T-helper 1 cell treated with Interleukin-12 subunit alpha and Interleukin-12 subunit beta and Interleukin-4 antibody, amounts not matched to agents 30 μg/mL and 1 μg/mL, for 36 hours (primary cell): ENCODE measurements around the gene P3R3URF.

Experiments
- H3K27ac Mint-ChIP-seq: one replicate; pipeline ENCODE4 v1.8.0; 2021; ENCODE audit warnings: mild to moderate bottlenecking, mixed read lengths
- H3K27me3 Mint-ChIP-seq: one replicate; pipeline ENCODE4 v1.8.0; 2021; ENCODE audit warnings: low read depth, mixed read lengths
- H3K36me3 Mint-ChIP-seq: one replicate; pipeline ENCODE4 v1.8.0; 2021; ENCODE audit warnings: low read depth, mixed read lengths
- H3K4me1 Mint-ChIP-seq: one replicate; pipeline ENCODE4 v1.8.0; 2021; ENCODE audit warnings: low read depth, mixed read lengths
- H3K4me3 Mint-ChIP-seq: one replicate; pipeline ENCODE4 v1.8.0; 2021; ENCODE audit warnings: mild to moderate bottlenecking, moderate library complexity, mixed read lengths
- H3K9me3 Mint-ChIP-seq: one replicate; pipeline ENCODE4 v1.8.0; 2021; ENCODE audit warnings: mixed read lengths

Gene P3R3URF

GRCh38 chr1:46203738-46204405 lies 27.6 kb upstream of the P3R3URF start:
- Mint-ChIP-seq H3K27me3 (no peaks in the 10 kb centered on the region), H3K27ac (no peak overlapping the region), H3K4me3 (no peak overlapping the region), H3K4me1 (peaks cover 8% of the 10 kb centered on the region), H3K36me3 (no peaks in the 10 kb centered on the region), H3K9me3 (no peaks in the 10 kb centered on the region)

DNA sequence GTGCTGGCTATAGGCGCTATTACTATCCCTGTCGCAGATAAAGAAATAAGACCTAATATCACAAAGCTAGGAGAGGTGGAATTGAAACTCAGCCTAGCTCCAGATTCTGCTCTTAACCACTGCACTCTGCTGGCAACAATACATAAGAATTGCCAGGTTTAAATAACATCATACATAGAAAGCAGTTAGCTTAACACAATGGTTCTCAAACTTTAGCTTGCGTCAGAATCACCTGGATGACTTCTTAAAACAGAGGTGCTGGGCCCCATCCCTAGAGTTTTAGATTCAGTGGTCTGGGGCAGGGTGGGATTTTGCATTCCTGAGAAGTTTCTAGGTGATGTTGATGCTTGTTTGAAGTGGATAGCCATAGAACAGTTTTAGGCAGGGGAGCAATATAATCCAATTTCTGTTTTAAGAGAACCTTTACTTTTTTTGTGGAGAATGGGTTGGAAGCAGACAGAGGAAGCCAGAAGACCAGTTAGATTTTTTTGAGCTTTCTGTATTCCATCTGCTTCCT lies 23.0 kb upstream of the P3R3URF start:
- peak overlapping the region; percentile 83 for H3K4me3 Mint-ChIP-seq
- no peaks in the 10 kb centered on the region for H3K9me3 Mint-ChIP-seq
- H3K4me1 Mint-ChIP-seq: peaks cover 15% of the 10 kb centered on the region
- H3K27ac Mint-ChIP-seq: no peak overlapping the region
- peaks cover 11% of the 10 kb centered on the region for H3K36me3 Mint-ChIP-seq
- no peaks in the 10 kb centered on the region for H3K27me3 Mint-ChIP-seq

DNA sequence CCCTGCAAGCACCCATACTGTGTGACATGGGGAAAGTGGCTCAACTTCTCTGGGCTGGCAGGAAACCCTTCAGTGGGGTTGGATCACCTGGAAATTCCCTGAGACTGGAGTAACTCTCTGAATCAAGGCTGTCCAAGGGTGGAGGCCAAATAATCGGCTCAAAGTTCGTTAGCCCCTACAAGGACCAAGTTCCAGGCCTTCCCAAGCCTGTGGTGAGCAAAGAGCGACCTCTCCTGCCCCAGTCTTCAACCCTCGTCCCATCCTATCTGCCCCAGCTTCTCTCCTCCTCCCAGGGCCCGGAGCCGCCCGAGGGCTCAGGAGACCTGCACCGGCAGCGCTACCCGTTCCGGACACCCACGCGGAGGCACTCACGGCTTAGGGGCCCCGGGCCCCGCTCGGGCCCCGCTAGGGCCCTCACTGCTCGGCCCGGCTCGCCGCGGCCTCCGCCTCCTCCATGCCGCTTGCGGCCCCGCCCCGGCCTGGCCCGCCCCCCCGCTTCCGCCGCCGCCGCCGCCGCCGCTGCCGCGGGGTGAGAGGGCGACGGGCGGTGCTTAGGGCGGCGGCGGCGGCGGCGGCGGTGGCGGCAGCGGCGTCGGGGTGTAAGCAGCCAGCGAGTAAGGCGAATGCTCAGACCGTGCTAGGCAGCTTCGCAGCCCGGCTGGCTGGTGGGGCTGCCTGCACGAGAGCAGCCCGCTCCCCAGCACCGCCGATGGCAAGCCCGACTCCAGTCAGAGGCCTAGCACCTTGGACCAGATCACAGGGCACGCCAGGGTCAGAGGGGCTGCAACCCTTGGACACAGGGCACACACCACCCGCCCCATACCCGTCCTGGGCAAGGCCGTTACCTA lies 21.9 kb upstream of the P3R3URF start, which contains the start of gene POMGNT1:
Gene POMGNT1 (minus strand): TSS at position 471 of the 848 bp plus-strand sequence. CDS start 613 bp downstream, outside the sequence.
- H3K27ac Mint-ChIP-seq: peak within 1 kb of the TSS; percentile 67
- H3K36me3 Mint-ChIP-seq: peaks cover 11% of the 10 kb centered on the region
- H3K4me1 Mint-ChIP-seq: peaks cover 15% of the 10 kb centered on the region
- no peaks in the 10 kb centered on the region for H3K9me3 Mint-ChIP-seq
- peak within 1 kb of the TSS; percentile 83 for H3K4me3 Mint-ChIP-seq
- H3K27me3 Mint-ChIP-seq: no peaks in the 10 kb centered on the region

- H3K4me3 Mint-ChIP-seq: peak overlapping the region; percentile 80
- peaks cover 12% of the 10 kb centered on the region for H3K4me1 Mint-ChIP-seq
- H3K36me3 Mint-ChIP-seq: peaks cover 16% of the 10 kb centered on the region
- H3K27ac Mint-ChIP-seq: peak overlapping the region; percentile 67
- H3K27me3 Mint-ChIP-seq: no peaks in the 10 kb centered on the region
- H3K9me3 Mint-ChIP-seq: no peaks in the 10 kb centered on the region
Measured at GRCh38 chr1:46197560-46197963, 21.3 kb upstream of the P3R3URF start.

DNA sequence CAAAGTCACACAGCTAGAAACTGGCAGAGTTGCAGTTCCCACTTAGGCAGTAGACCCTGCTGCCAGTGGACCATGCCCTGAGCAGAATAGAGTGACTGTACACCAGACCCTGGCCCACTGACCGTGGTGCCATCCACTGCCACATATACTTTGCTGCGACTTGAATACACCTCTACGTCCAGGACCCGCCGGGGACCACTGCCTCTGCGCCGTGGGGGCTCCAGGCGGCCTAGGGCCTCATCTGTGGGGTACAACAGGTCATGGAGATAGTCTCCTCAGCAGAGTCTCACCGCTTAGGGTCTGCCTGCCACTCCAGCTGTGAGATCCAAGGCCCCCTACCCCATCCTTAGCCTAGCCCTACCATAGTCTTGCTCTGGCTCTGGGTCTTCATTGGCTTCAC lies 20.3 kb upstream of the P3R3URF start:
- Mint-ChIP-seq H3K4me1 (peaks cover 11% of the 10 kb centered on the region), H3K36me3 (peaks cover 16% of the 10 kb centered on the region), H3K4me3 (no peak overlapping the region), H3K27ac (no peak overlapping the region), H3K9me3 (no peaks in the 10 kb centered on the region), H3K27me3 (no peaks in the 10 kb centered on the region)

DNA sequence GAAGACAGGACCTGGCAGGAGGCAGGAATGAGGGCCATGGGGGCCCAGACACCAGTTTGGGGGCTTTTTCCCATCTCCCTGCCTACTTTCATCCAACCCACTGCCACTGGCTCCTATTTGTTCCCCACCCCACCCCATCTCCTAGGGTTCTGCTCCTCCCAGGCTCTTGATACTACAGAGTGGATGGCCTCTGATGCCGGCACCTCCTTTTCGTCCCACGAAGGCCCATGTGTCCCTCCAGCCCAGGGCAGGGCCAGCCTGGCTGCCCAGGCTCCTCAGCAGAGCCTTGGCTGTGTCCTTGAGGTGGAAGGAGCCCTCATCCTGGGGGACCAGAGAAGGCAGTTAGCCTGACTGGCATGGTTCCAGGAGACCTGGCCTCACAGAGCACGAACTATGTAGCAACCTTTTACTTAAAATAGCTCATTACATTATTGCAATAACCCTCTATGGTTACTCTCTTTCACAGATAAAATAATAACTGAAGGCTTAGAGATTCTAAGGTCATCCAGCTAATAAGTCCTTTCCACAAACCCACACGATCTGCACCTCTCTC lies 18.4 kb upstream of the P3R3URF start:
- H3K36me3 Mint-ChIP-seq: peaks cover 16% of the 10 kb centered on the region
- no peaks in the 10 kb centered on the region for H3K27me3 Mint-ChIP-seq
- peaks cover 11% of the 10 kb centered on the region for H3K4me1 Mint-ChIP-seq
- H3K27ac Mint-ChIP-seq: no peak overlapping the region
- no peaks in the 10 kb centered on the region for H3K9me3 Mint-ChIP-seq
- no peak overlapping the region for H3K4me3 Mint-ChIP-seq

- Mint-ChIP-seq H3K9me3 (no peaks in the 10 kb centered on the region), H3K27me3 (no peaks in the 10 kb centered on the region), H3K36me3 (peaks cover 20% of the 10 kb centered on the region), H3K4me3 (no peak overlapping the region), H3K27ac (no peak overlapping the region), H3K4me1 (peaks cover 7% of the 10 kb centered on the region)
Measured at GRCh38 chr1:46193984-46194570, 17.8 kb upstream of the P3R3URF start.

- Mint-ChIP-seq H3K27ac (no peak overlapping the region), H3K9me3 (no peaks in the 10 kb centered on the region), H3K27me3 (no peaks in the 10 kb centered on the region), H3K4me1 (peaks cover 4% of the 10 kb centered on the region), H3K4me3 (no peak overlapping the region), H3K36me3 (peaks cover 20% of the 10 kb centered on the region)
Measured at GRCh38 chr1:46193285-46193684, 17.0 kb upstream of the P3R3URF start.

- H3K4me1 Mint-ChIP-seq: peaks cover 4% of the 10 kb centered on the region
- H3K9me3 Mint-ChIP-seq: no peaks in the 10 kb centered on the region
- no peak overlapping the region for H3K4me3 Mint-ChIP-seq
- H3K36me3 Mint-ChIP-seq: peaks cover 21% of the 10 kb centered on the region
- H3K27me3 Mint-ChIP-seq: no peaks in the 10 kb centered on the region
- no peak overlapping the region for H3K27ac Mint-ChIP-seq
Measured at GRCh38 chr1:46192171-46192570, 15.9 kb upstream of the P3R3URF start.

DNA sequence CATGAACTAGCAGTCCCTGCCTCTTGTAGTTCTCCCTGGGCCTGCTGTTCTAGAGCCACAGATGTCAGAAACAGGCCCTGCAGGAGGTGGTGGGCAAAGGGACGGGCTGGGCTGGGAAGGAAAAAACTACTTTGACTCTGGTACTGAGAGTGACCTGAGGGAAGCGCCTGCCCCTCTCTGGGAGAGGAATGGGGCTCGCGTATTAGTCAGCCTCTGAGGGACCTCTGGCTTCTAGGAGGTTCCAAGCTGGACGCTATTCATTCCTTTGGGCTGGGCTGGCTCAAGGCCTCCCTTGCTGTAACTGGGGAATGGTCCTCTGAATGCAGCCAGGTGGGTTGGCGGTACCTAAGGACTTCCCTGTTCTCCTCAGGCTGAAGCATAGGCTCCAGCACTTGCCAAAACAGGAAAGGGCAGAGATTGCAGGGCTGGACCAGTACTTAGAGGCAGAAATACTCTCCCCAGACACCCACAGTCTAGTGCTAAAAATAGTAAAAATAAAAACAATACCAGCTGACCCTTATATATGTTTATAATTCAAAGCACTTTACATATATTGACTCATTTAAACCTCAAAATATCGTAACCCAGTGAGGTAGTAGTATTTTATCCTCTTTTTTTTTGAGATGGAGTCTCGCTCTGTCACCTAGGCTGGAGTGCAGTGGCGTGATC lies 14.9 kb upstream of the P3R3URF start:
- Mint-ChIP-seq H3K27me3 (no peaks in the 10 kb centered on the region), H3K4me3 (no peak overlapping the region), H3K4me1 (peaks cover 3% of the 10 kb centered on the region), H3K36me3 (peaks cover 18% of the 10 kb centered on the region), H3K27ac (no peak overlapping the region), H3K9me3 (no peaks in the 10 kb centered on the region)

- Mint-ChIP-seq H3K4me1 (peaks cover 3% of the 10 kb centered on the region), H3K36me3 (peaks cover 16% of the 10 kb centered on the region), H3K27ac (no peak overlapping the region), H3K27me3 (no peaks in the 10 kb centered on the region), H3K9me3 (no peaks in the 10 kb centered on the region), H3K4me3 (no peak overlapping the region)
Measured at GRCh38 chr1:46190539-46190938, 14.3 kb upstream of the P3R3URF start.

DNA sequence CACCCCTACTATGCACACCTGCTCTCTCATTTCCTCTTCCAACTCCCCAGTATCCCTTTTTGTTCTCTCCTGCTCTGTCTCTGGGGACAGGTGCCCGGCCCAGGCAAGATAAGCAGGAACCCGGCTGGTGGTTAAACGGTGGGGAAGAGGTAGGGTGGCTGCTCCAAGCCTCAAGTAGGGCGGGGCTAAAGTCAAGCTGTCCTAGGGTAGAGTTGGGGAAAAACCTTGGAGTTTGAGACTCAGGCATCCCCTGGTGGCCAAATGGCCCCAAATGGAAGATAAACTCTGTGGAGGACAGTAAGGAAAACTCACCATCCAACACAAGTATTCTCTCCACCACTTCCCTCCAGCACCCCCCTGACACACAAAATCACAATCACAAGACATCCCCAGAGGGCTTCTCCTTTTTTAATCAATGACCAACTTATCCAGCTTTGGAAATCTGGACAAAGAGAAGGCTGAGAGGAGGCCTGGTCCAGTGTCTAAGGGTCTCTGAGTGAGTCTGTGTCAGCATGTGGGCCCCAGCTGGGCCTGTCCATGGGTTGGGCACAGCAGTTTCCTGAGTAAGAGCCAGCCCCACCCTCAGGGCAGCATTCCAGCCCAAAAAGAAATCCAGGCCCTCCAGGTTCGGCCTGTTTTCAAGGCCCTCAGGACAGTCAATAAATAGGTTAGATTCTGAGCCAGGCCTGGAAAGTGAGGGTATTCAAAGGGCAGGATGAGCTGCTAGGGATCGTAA lies 12.2 kb upstream of the P3R3URF start:
- H3K9me3 Mint-ChIP-seq: no peaks in the 10 kb centered on the region
- no peaks in the 10 kb centered on the region for H3K27me3 Mint-ChIP-seq
- peaks cover 10% of the 10 kb centered on the region for H3K4me1 Mint-ChIP-seq
- H3K4me3 Mint-ChIP-seq: no peak overlapping the region
- peaks cover 11% of the 10 kb centered on the region for H3K36me3 Mint-ChIP-seq
- peak overlapping the region; percentile 6 for H3K27ac Mint-ChIP-seq

DNA sequence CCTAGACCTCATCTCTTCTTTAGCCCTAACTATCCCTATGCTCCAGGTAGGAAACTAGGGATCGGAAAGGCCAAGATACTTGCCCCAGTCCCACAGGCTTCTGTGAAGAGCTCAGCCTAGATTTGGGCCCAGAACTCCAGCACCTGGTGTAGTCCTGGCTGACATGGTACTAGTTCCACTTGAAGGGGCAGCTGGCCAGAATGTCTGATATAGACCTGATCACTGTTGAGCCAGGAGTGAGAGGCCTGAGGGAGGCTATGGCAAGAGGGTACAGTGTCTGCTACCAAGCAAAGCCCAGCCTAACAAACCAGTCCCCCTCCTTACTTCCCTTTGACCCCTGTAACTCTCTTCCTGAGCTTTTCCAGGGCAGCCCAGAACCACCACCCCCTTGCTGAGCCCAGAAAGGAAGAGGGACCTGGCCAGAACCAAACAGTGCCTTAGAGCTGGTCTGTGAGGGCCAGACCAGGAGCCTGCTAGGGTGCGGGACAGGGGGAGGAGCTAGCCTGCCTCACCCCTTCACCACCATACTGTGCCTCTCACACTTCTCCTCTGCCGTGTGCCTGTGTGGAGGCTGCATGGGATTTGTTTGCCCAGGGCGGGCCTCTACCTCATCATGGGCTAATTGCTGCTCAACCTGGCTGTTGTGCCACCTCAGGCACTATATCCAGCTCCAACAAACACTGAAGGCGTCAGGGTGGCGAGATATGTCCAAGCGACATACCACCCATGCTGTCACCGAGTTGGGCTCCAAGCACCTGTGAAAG lies 11.0 kb upstream of the P3R3URF start:
- Mint-ChIP-seq H3K27ac (no peak overlapping the region), H3K4me3 (no peak overlapping the region)

More for the DNA sequence above, 11.0 kb upstream of the P3R3URF start:
- Mint-ChIP-seq H3K4me1 (peaks cover 10% of the 10 kb centered on the region), H3K9me3 (no peaks in the 10 kb centered on the region), H3K36me3 (peaks cover 6% of the 10 kb centered on the region), H3K27me3 (no peaks in the 10 kb centered on the region)
